Neural progenitor cell (in vitro differentiated cells): Measurements from ENCODE around the gene LRRC36. TPM values are rescaled to one million over a fixed set of nuclear protein-coding genes. Genes with fewer than 3 reads are reported as not detected.

ENCODE experiments used
- DNase-seq: peaks from one replicate; pipeline ENCODE4 v3.0.0-alpha.2; 2016; ENCODE audit warnings: low spot score
- H2AFZ ChIP-seq: fragments of 200-600 bp; sonication (generic); replicated peaks from 2 replicates; pipeline ENCODE4 v1.6.1; 2016; ENCODE audit warnings: antibody characterized with exemption
- H3F3A ChIP-seq: fragments of 200-600 bp; sonication (generic); 2 replicates; pipeline ENCODE4 v1.6.1; 2016; ENCODE audit warnings: antibody characterized with exemption, low read depth
- H3K27ac ChIP-seq: fragments of 200-600 bp; sonication (generic); 2 replicates; pipeline ENCODE4 v1.5.1; 2016; ENCODE audit warnings: mild to moderate bottlenecking
- H3K27me3 ChIP-seq: fragments of 200-600 bp; sonication (generic); 2 replicates; pipeline ENCODE4 v1.6.1; 2016; ENCODE audit warnings: mild to moderate bottlenecking, moderate library complexity
- H3K36me3 ChIP-seq: fragments of 200-600 bp; sonication (generic); 2 replicates; pipeline ENCODE4 v1.5.1; 2016
- H3K4me1 ChIP-seq: fragments of 200-600 bp; sonication (generic); 2 replicates; pipeline ENCODE4 v1.6.1; 2016; ENCODE audit warnings: mixed run types
- H3K4me2 ChIP-seq: fragments of 200-600 bp; sonication (generic); 2 replicates; pipeline ENCODE4 v1.6.1; 2016
- H3K4me3 ChIP-seq: fragments of 200-600 bp; sonication (generic); 2 replicates; pipeline ENCODE4 v1.5.1; 2016
- H3K79me2 ChIP-seq: fragments of 200-600 bp; sonication (generic); 2 replicates; pipeline ENCODE4 v1.6.1; 2016; ENCODE audit warnings: low read depth
- H3K9ac ChIP-seq: fragments of 200-600 bp; sonication (generic); 2 replicates; pipeline ENCODE4 v1.6.1; 2016
- H3K9me3 ChIP-seq: fragments of 200-600 bp; sonication (generic); 2 replicates; pipeline ENCODE4 v1.5.1; 2016; ENCODE audit warnings: low read depth
- H4K20me1 ChIP-seq: fragments of 200-600 bp; sonication (generic); 2 replicates; pipeline ENCODE4 v1.6.1; 2016; ENCODE audit warnings: low read depth
- H3K27ac Mint-ChIP-seq: 3 replicates; pipeline ENCODE4 v1.8.0; 2021; ENCODE audit warnings: mixed read lengths
- H3K27me3 Mint-ChIP-seq: 2 replicates; pipeline ENCODE4 v1.8.0; 2022; ENCODE audit warnings: low read depth, mild to moderate bottlenecking, inconsistent platforms, moderate library complexity, mixed read lengths; ENCODE audit not compliant: insufficient read depth
- H3K36me3 Mint-ChIP-seq: 3 replicates; pipeline ENCODE4 v1.8.0; 2021; ENCODE audit warnings: mixed read lengths
- H3K4me1 Mint-ChIP-seq: 3 replicates; pipeline ENCODE4 v1.8.0; 2021; ENCODE audit warnings: mixed read lengths
- H3K4me3 Mint-ChIP-seq: 3 replicates; pipeline ENCODE4 v1.8.0; 2021; ENCODE audit warnings: mild to moderate bottlenecking, moderate library complexity, mixed read lengths
- H3K9me3 Mint-ChIP-seq: 3 replicates; pipeline ENCODE4 v1.8.0; 2020; ENCODE audit warnings: mixed read lengths
- EZH2 ChIP-seq: fragments of 200-600 bp; sonication (generic); IDR thresholded peaks from 2 replicates; pipeline ENCODE4 v1.6.1; 2017; ENCODE audit warnings: antibody characterized with exemption, mild to moderate bottlenecking, moderate library complexity
- EZH2phosphoT487 ChIP-seq: fragments of 200-600 bp; sonication (generic); IDR thresholded peaks from 2 replicates; pipeline ENCODE4 v1.6.1; 2017; ENCODE audit warnings: antibody characterized with exemption
- total RNA-seq: library from RNA; depleted of rRNA; stranded (reverse); fragments of >200 nt; gene quantifications from 2 replicates; pipeline ENCODE4 v1.2.3, GENCODE V29; 2015; ENCODE audit warnings: low replicate concordance
- TF ChIP-seq, protein P1 (sequence below): fragments of 200-600 bp; sonication (generic); IDR thresholded peaks from 2 replicates; pipeline ENCODE4 v1.5.1; 2017; ENCODE audit warnings: antibody characterized with exemption, mild to moderate bottlenecking

Gene LRRC36
- total RNA-seq, 1 donor from 2014 or later: not detected

DNA sequence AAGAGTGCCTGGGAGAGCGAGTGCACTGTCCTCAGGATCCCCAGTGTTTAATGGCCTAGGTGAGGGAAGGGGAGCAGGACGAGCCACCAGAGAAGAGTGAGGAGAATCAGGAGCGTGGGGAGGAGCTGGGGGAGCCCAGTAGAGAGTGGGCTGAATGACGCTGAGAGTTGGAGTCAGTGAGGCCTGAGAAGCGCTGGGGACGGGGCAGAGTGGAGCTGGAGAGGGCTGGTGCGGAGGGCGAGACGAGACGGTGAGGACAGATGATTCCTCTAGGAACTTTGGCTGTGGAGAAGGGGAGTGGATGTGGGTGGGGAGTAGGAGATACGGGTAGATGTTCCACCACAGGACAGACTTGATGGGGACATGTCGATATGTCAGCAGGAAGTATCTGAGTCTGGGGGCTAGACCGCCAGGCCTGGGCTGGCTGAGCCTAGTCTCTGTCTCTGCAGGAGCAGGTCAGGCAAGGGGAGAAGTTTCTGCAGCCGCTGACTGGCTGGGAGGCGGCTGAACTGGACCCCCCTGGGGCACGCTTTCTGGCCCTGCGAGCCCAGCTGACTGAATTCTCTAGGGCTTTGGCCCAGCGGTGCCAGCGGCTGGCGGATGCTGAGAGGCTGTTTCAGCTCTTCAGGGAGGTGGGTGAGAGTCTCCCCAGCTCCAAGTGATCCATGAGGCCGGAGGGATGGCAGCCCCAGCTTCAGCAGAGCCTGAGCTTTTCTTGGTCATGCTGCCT lies 42.6 kb upstream of the LRRC36 start:
- TF ChIP-seq, protein P1, sequence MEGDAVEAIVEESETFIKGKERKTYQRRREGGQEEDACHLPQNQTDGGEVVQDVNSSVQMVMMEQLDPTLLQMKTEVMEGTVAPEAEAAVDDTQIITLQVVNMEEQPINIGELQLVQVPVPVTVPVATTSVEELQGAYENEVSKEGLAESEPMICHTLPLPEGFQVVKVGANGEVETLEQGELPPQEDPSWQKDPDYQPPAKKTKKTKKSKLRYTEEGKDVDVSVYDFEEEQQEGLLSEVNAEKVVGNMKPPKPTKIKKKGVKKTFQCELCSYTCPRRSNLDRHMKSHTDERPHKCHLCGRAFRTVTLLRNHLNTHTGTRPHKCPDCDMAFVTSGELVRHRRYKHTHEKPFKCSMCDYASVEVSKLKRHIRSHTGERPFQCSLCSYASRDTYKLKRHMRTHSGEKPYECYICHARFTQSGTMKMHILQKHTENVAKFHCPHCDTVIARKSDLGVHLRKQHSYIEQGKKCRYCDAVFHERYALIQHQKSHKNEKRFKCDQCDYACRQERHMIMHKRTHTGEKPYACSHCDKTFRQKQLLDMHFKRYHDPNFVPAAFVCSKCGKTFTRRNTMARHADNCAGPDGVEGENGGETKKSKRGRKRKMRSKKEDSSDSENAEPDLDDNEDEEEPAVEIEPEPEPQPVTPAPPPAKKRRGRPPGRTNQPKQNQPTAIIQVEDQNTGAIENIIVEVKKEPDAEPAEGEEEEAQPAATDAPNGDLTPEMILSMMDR: no peak
- TF ChIP-seq EZH2phosphoT487 (no peak), EZH2 (no peak)
- Mint-ChIP-seq H3K27ac (peak overlapping the region; percentile 67), H3K36me3 (no peaks in the 10 kb centered on the region), H3K27me3 (peaks cover 18% of the 10 kb centered on the region), H3K9me3 (no peaks in the 10 kb centered on the region), H3K4me1 (no peaks in the 10 kb centered on the region), H3K4me3 (no peak overlapping the region)
- H3K36me3 ChIP-seq: no peaks in the 10 kb centered on the region
- DNase-seq: no peak
- H3F3A ChIP-seq: no peaks in the 10 kb centered on the region
- no peaks in the 10 kb centered on the region for H3K9me3 ChIP-seq
- H3K27ac ChIP-seq: no peak overlapping the region
- H3K4me1 ChIP-seq: no peaks in the 10 kb centered on the region
- H3K4me2 ChIP-seq: no peak overlapping the region
- H3K4me3 ChIP-seq: no peak overlapping the region
- no peaks in the 10 kb centered on the region for H4K20me1 ChIP-seq
- H2AFZ ChIP-seq: no peak overlapping the region
- H3K79me2 ChIP-seq: no peaks in the 10 kb centered on the region
- no peak overlapping the region for H3K9ac ChIP-seq
- H3K27me3 ChIP-seq: peaks cover 14% of the 10 kb centered on the region

DNA sequence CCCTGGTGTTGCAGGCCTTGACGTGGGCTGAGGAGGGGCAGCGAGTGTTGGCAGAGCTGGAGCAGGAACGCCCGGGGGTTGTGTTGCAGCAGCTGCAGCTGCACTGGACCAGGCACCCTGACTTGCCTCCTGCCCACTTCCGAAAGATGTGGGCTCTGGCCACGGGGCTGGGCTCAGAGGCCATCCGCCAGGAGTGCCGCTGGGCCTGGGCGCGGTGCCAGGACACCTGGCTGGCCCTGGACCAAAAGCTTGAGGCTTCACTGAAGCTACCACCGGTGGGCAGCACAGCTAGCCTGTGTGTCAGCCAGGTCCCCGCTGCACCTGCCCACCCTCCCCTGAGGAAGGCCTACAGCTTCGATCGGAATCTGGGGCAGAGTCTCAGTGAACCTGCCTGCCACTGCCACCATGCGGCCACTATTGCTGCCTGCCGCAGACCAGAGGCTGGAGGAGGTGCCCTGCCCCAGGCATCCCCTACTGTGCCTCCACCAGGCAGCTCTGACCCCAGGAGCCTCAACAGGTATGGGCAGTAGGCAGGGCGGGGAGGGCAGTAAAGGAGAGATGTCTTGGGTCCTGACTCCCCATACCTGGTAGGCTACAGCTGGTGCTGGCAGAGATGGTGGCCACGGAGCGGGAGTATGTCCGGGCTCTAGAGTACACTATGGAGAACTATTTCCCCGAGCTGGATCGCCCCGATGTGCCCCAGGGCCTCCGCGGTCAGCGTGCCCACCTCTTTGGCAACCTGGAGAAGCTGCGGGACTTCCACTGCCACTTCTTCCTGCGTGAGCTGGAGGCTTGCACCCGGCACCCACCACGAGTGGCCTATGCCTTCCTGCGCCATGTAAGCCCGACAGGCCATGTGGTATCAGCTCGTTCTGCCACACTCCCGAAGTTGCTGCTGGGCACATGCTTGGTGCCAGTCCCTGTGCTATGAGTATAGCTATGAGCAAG lies 41.6 kb upstream of the LRRC36 start:
- H3K36me3 ChIP-seq: no peaks in the 10 kb centered on the region
- TF ChIP-seq, protein P1: peak; percentile 63
- TF ChIP-seq EZH2 (no peak), EZH2phosphoT487 (no peak)
- H3K9me3 ChIP-seq: no peaks in the 10 kb centered on the region
- Mint-ChIP-seq H3K27ac (peak overlapping the region; percentile 20), H3K4me1 (no peaks in the 10 kb centered on the region), H3K4me3 (no peak overlapping the region), H3K27me3 (peaks cover 18% of the 10 kb centered on the region), H3K36me3 (no peaks in the 10 kb centered on the region), H3K9me3 (no peaks in the 10 kb centered on the region)
- no peak overlapping the region for H3K4me3 ChIP-seq
- no peak overlapping the region for H3K27ac ChIP-seq
- no peaks in the 10 kb centered on the region for H3K4me1 ChIP-seq
- H3F3A ChIP-seq: no peaks in the 10 kb centered on the region
- no peak overlapping the region for H2AFZ ChIP-seq
- H4K20me1 ChIP-seq: no peaks in the 10 kb centered on the region
- H3K27me3 ChIP-seq: peaks cover 4% of the 10 kb centered on the region
- DNase-seq: peak; percentile 82
- H3K9ac ChIP-seq: no peak overlapping the region
- H3K79me2 ChIP-seq: no peaks in the 10 kb centered on the region
- no peak overlapping the region for H3K4me2 ChIP-seq

DNA sequence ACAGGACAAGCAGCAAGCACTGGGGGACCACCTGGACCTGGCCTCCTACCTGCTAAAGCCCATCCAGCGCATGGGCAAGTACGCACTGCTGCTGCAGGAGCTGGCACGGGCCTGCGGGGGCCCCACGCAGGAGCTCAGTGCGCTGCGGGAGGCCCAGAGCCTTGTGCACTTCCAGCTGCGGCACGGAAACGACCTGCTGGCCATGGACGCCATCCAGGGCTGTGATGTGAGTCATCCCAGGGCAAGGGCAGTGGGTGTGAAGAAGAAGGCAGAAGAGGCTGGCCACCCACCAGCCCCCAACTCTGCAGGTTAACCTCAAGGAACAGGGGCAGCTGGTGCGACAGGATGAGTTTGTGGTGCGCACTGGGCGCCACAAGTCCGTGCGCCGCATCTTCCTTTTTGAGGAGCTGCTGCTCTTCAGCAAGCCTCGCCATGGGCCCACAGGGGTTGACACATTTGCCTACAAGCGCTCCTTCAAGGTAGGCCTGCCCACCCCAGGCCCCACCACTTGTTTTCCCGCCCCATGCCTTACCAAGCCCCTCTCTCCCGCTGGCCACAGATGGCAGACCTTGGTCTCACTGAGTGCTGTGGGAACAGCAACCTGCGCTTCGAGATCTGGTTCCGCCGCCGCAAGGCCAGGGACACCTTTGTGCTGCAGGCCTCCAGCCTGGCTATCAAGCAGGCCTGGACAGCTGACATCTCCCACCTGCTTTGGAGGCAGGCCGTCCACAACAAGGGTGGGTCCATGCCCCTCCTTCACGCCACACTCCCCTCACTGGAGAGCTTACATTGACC lies 40.0 kb upstream of the LRRC36 start:
- Histone ChIP-seq H3K4me2 (no peak overlapping the region), H3K4me3 (no peak overlapping the region), H3K27me3 (no peaks in the 10 kb centered on the region), H3K9me3 (no peaks in the 10 kb centered on the region), H4K20me1 (no peaks in the 10 kb centered on the region), H3F3A (no peaks in the 10 kb centered on the region), H3K27ac (no peak overlapping the region), H3K9ac (no peak overlapping the region), H2AFZ (no peak overlapping the region), H3K4me1 (no peaks in the 10 kb centered on the region), H3K79me2 (no peaks in the 10 kb centered on the region), H3K36me3 (no peaks in the 10 kb centered on the region)
- Mint-ChIP-seq H3K9me3 (no peaks in the 10 kb centered on the region), H3K4me3 (no peak overlapping the region), H3K27ac (no peak overlapping the region), H3K36me3 (no peaks in the 10 kb centered on the region), H3K27me3 (peaks cover 10% of the 10 kb centered on the region), H3K4me1 (no peaks in the 10 kb centered on the region)
- TF ChIP-seq, protein P1: no peak
- TF ChIP-seq EZH2 (no peak), EZH2phosphoT487 (no peak)
- DNase-seq: no peak
